NCI-H1105 (cell line): Measurements from ENCODE around the gene RYR1.
"Not testable (repeated sequence)": the region's sequence is repeated elsewhere in the genome, so short reads cannot be mapped to it uniquely, and the experiment has no call there.

Experiments
- DNase-seq: peaks from one replicate; lab custom pipeline; 2025; lab: John Stamatoyannopoulos, UW

The RYR1 gene

DNA sequence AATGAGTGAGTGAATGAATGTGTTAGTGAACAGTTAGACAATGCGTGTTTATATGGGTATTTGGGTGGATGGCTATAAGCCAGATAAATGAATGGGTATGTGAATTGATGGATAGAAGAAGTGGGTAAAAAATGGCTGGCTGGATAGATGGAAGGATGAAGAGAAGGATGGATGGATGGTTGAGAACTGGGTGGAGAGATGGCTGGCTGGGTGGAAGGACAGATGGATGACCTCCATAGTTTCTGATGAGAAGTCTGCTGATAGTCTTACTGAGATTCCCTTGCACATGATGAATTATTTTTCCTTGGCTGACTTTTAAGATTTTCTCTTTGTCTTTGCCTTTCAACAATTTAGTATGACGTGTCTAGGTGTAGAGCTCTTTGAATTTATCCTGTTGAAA lies 57.4 kb downstream of the RYR1 start:
- DNase-seq: no peak

DNA sequence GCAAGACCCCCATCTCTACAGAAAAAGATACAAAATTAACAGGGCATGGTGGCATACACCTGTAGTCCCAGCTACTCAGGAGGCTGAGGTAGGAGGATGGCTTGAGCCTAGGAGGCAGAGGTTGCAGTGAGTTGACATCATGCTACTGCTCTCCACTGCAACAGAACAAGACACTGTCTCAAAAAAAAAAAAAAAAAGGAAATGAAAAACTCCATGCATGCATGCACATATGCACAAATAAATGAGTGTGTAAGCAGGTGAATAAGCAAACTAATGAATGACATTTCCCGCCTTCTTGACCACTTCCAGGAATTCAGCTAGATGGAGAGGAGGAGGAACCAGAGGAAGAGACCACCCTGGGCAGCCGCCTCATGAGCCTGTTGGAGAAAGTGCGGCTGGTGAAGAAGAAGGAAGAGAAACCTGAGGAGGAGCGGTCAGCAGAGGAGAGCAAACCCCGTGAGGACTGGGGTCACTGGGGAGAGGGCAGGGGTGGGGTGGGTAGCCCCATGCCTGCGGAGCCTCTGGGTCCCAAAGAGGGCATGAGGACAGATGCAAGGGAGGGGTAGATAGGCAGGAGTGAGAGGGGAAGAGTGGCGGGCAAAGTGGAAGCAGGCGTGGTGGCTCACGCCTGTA lies 58.8 kb downstream of the RYR1 start:
- no peak for DNase-seq

DNA sequence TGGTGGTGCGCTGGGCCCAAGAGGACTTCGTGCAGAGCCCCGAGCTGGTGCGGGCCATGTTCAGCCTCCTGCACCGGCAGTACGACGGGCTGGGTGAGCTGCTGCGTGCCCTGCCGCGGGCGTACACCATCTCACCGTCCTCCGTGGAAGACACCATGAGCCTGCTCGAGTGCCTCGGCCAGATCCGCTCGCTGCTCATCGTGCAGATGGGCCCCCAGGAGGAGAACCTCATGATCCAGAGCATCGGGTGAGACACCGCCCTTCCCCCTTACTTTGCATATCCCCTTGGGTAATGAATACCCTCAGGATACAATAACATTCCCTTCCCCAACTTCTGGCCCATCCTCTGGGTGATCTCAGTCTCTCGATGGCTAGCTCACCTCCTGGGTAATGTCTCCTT lies 60.9 kb downstream of the RYR1 start:
- DNase-seq: no peak

DNA sequence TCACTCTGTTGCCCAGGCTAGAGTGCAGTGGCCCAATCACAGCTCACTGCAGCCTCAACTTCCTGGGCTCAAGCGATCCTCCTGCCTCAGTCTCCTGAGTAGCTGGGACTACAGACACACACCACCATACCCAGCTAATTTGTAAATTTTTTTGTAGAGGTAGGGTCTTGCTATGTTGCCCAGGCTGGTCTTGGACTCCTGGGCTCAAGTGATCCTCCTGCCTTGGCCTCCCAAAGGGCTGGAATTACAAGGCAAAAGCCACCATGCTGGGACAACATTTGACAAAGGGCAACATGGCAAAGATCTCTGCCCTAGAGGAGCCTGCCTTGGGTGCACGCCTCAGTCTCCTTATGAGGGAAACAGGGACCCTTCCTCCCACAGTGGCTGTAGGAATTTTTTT lies 61.9 kb downstream of the RYR1 start:
- DNase-seq: not testable (repeated sequence)

DNA sequence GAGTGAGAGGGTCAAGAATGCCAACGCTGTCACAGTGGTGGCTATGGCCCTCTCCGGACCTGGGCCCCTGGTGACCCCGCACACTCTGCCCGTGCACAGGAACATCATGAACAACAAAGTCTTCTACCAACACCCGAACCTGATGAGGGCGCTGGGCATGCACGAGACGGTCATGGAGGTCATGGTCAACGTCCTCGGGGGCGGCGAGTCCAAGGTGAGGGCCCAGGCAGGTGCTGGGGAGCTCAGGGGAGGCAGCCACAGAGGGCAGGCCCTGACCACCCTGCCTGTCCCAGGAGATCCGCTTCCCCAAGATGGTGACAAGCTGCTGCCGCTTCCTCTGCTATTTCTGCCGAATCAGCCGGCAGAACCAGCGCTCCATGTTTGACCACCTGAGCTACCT lies 62.6 kb downstream of the RYR1 start:
- DNase-seq: no peak

DNA sequence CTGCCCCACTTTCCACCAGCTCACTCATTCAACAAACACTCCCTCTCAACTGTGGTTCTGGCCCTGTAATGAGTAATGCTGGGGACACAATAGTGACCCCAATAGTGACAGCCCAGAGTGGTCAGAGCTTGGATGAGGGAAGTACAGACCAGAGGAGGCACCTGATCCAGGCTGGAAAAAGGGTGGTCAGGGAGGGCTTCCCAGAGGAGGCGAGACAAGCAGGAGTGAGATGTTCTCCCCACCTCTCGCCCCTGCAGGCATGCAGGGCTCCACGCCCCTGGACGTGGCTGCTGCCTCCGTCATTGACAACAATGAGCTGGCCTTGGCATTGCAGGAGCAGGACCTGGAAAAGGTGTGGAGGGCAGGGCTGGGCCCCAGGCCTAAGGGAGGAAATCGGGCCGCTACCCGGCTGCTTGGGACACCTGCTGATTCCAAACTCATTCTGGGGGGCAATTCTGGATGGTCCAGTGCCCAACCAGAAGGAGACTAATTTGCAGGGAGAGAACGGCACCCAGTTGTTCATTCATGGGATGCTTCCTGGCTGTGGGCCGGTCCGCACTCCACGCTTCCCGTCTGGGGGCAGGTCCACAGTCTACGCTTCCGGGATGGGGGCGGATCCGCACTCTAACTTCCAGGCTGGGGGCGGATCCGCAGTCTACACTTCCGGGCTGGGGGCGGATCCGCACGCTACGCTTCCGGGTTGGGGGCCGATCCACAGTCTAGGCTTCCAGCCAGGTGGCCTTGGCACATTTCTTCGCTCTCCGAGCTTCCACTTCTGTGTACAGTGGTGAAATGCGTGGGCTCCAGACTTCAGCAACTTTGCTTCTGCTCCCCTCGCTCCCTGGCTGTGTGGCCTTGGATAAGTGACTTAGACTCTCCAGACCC lies 63.4 kb downstream of the RYR1 start:
- no peak for DNase-seq

DNA sequence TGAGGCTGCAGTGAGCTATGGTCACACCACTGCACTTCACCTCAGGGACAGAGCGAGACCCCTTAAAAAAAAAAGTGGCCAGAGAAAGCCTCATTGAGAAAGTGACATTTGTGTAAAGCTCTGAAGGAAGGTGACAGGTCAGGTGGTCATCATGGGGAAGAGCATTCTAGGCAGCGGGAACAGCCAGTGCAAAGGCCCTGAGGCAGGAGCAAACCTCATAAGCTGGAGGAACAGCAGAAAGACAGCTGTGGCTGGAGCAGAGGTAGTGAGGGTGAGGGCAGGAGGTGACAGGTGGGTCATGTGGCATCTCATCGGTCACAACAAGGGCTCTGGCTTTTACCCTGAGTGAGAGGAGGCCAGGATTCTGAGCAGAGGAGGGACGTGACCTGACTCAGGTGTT lies 64.4 kb downstream of the RYR1 start:
- DNase-seq: no peak

DNA sequence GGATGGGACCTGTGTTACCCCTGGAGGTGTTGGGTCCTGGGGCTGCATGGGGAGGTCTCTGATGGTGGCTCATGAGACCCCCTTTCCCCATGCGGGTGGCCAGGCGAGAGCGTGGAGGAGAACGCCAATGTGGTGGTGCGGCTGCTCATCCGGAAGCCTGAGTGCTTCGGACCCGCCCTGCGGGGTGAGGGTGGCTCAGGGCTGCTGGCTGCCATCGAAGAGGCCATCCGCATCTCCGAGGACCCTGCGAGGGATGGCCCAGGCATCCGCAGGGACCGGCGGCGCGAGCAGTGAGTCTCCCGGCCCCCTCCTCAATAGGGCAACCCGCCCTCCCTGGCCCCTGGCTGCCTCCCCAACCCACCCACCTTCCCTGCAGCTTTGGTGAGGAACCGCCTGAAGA lies 66.0 kb downstream of the RYR1 start:
- DNase-seq: no peak

DNA sequence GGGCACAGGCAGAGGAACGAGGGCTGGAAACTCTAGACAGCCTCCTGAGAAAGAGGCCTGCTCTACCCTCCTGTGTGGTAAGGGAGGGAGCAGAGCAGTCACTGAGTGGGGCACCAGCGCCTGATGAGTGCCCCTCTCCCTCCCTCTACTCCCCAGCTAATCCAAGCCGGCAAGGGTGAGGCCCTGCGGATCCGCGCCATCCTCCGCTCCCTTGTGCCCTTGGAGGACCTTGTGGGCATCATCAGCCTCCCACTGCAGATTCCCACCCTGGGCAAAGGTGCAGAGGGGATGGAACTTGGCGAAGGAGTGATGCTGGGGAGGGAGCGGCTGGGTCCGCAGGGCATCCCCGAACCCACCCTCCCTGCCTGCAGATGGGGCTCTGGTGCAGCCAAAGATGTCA lies 67.0 kb downstream of the RYR1 start:
- no peak for DNase-seq

DNA sequence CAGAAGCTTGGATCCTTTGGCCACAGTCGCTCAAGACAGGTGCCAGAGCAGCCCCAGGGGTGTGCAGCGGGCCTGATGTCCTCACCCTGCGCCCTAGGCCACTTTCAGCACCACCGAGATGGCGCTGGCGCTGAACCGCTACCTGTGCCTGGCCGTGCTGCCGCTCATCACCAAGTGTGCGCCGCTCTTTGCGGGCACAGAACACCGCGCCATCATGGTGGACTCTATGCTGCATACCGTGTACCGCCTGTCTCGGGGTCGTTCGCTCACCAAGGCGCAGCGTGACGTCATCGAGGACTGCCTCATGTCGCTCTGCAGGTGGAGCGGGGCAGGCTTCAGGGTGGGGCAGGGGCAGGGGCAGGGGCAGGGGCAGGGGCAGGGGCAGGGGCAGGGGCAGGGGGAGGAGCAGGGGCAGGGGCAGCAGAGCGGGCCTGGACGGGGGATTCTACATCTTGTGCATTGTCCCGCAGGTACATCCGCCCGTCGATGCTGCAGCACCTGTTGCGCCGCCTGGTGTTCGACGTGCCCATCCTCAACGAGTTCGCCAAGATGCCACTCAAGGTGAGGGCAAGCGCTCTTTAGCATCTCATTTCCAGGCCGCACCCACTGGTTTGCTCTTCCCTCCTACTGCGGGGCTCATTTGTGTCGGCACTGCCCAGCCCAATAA lies 69.1 kb downstream of the RYR1 start:
- no peak for DNase-seq

DNA sequence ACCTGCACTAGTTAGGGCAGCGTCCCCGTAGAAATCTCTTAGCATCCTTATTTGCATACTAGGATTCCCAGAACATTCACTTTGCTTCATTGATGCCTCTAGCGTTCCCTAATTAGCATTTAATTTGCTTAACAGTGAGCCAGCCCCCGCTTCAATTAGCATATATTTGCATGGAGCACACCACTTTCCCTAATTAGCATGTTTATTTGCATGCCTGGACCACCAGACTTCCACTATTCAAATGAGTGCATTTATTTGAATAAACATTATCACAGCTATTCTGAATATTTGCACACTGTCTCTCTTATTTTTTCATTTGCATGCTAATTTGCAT lies 69.6 kb downstream of the RYR1 start:
- DNase-seq: no peak

DNA sequence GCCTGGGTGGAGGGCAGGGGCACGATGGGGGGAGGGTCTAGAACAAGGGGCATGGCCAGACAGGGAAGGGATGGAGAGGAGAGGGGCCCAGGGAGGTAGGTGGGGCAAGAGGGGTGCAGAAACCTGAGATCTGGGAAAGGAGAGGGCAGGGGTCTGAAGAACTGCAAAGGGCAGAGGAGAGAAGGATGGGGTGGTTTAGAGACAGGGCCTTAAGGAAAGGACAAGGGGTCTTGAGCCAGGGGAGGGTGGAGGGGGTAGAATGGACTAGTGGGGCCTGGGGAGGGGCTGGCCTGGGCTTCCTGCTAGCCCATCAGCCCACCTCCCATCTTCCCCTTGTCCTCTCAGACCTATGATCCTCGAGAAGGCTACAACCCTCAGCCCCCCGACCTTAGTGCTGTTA lies 72.5 kb downstream of the RYR1 start:
- no peak for DNase-seq

DNA sequence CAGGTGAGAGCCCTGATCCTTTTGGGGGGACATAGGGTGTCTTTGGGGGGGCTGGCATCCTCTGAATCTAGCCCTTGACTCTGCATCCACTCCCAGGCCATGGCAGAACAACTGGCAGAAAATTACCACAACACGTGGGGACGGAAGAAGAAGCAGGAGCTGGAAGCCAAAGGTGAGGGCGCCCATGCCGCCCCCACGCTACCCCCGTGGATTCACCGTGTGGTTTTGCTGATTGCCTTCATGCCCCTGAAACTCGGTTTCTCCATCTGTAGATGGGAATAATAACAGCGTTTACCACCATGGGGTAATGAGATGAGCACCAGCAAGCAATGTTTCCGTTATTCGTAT lies 72.9 kb downstream of the RYR1 start:
- no peak for DNase-seq

DNA sequence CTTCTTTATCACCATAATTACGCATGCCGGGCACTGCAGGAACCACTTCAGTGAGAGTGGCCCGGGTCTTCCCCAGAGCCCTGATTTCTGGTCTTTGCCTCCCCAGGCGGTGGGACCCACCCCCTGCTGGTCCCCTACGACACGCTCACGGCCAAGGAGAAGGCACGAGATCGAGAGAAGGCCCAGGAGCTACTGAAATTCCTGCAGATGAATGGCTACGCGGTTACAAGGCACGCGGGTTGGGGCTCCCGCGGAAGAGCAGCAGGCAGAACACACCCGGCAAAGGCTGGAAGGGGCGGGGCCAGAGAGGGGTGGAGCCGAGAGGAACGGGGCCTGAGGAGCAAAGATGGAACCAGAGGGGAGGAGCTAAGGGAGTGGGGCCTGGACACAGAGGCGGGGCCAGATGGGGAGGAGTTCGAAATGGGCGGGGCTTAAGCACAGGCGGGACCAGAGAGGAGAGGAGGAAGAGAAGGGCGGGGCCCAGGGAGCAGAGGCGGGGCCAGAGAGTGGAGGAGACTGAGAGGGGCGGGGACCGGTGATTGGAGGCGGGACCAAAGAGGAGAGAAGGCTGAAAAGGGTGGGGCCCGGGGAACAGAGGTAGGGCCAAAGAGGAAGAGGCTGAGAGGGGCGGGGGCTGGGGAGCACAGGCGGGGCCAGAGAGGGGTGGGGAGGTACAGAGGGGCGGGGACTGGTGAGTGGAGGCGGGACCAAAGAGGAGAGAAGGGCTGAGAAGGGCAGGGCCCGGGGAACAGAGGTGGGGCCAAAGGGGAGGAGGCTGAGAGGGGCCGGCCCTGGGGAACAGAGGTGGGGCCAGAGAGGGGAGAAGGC lies 73.4 kb downstream of the RYR1 start:
- DNase-seq: peak; percentile 17

DNA sequence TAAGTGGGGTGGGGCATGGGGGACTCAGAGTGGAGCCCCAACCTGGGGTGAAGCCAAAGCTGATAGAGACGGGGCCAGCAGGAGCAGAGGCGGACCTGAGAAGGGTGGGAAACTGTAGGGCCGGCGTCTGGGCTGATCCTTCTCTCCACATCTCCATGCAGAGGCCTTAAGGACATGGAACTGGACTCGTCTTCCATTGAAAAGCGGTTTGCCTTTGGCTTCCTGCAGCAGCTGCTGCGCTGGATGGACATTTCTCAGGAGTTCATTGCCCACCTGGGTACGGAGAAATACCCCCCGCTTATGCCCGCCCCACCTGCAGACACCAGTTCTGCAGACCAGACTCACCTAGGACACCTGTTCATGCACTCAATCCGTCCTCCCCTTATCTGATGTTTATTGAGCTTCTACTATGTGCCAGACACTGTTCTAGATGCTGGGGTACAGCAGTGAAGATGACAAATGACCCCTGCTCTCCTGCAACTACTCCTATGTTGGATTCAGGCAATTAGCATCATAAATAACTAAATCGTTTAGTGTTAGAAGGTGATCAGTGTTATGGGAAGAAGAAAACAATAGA lies 74.1 kb downstream of the RYR1 start:
- no peak for DNase-seq

DNA sequence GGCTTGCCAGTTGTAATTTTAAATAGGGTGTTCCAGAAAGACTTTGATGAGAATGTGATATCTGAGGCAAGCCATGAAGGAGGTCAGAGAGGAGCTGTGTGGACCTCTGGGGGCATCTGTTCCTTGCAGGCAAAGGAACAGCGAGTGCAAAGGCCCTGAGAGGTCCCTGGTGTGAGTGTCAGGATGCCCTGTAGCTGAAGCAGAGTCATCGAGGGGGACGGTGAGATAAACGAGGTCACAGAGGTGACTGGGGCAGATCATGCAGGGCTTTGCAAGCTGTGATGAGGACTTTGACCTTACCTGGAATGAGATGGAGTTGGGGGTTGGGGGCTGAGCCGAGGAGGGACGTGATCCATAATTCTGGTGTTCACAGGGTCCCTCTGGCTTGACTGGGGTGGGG lies 75.0 kb downstream of the RYR1 start:
- DNase-seq: no peak

DNA sequence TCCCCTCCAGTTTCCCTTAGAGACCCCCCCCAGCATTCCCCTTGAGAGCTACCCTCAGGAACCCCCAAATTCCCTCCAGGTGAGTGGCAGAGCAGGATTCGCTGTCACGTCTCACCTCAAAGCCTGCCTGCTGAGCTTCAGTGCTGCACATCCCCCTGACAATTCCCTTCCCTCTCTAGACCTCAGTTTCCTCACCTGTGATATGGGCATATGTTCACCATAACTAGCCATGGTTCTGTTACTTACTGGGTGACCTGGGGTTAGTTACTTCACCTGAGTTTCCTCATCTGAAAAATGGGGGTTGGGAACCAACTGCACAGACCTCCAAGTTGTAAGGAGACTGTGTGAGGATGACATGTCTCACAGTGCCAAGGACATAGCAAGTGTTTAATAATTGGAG lies 75.5 kb downstream of the RYR1 start:
- DNase-seq: no peak

DNA sequence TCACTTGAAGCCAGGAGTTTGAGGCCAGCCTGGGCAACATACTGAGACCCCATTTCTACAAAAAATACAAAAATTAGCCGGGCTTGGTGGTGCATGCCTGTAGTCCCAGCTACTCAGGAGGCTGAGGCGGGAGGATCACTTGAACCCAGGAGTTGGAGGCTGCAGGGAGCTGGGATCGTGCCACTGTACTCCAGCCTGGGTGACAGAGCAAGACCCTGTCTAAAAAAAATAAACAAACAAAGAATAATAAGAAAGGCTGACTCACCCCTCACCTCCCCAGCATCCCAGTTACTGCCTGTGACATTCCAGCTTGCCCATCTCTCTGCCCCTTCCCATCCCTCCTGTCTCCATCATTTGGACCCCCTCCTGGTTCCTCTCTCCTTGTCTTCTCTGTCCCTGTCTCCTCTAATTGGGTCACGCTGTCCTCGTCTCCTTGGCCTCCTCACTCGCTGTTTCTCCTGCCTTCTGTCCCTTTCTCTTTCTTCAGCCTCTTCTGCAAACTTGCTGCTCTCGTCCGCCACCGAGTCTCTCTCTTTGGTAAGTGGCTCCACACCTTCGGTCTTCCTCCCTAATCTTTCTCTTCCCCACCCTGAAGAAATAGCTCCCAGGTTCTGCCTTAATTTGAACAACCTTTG lies 77.7 kb downstream of the RYR1 start:
- no peak for DNase-seq

DNA sequence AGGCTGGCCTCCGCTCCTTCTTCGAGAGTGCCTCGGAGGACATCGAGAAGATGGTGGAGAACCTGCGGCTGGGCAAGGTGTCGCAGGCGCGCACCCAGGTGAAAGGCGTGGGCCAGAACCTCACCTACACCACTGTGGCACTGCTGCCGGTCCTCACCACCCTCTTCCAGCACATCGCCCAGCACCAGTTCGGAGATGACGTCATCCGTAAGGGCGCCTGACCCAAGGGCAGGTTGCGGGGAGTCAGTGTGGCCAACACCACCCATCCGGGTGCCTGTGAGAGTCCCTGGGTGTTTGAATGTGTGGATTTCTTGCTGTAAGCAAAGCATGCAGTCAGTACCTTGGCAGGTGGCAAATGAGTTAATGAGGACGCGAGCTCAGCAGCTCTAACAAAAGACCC lies 78.8 kb downstream of the RYR1 start:
- DNase-seq: no peak

DNA sequence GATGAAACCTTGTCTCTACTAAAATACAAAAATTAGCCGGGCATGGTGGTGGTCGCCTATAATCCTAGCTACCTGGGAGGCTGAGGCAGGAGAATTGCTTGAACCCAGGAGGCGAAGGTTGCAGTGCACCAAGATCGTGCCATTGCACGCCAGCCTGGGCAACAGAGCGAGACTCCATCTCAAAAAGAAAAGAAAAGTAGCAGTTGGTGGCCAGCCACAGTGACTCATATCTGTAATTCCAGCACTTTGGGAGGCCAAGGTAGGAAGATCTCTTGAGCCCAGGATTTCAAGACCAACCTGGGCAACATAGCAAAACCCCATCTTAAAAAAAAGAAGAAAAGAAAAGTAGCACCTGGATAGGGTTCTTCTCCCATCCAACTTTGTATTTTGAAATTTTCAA lies 79.7 kb downstream of the RYR1 start:
- not testable (repeated sequence) for DNase-seq

DNA sequence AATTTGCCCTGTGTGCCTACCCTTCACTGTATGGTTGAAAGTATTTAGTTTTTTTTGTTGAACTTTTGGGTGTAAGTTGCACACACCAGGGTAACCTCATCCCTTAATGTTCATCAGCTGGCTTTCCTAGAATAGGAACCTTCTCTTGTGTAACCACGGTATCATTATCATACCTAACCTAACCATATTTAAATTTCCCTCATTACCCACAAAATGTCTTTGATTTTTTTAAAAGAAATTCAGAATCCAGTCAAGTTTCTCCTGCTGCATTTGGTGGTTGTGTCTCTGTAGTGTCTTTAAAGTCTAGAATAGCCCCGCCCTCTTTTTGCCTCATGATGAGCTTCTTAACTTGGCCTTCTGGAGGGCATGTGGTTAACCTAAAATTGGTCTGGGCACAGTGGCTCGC lies 80.3 kb downstream of the RYR1 start:
- no peak for DNase-seq
